HG02763 (cell line): ENCODE results near the gene DHX15.
A peak's percentile ranks its signal among the peaks of the same experiment; 100 is the strongest.
"Not testable (repeated sequence)": the region's sequence is repeated elsewhere in the genome, so short reads cannot be mapped to it uniquely, and the experiment has no call there.

Experiments
- ATAC-seq: cut with Tn5 transposase; IDR thresholded peaks from one replicate; pipeline ENCODE4 v1.9.1; 2021; ENCODE audit warnings: mild to moderate bottlenecking, moderate library complexity; ENCODE audit not compliant: unreplicated experiment

Gene DHX15

DNA sequence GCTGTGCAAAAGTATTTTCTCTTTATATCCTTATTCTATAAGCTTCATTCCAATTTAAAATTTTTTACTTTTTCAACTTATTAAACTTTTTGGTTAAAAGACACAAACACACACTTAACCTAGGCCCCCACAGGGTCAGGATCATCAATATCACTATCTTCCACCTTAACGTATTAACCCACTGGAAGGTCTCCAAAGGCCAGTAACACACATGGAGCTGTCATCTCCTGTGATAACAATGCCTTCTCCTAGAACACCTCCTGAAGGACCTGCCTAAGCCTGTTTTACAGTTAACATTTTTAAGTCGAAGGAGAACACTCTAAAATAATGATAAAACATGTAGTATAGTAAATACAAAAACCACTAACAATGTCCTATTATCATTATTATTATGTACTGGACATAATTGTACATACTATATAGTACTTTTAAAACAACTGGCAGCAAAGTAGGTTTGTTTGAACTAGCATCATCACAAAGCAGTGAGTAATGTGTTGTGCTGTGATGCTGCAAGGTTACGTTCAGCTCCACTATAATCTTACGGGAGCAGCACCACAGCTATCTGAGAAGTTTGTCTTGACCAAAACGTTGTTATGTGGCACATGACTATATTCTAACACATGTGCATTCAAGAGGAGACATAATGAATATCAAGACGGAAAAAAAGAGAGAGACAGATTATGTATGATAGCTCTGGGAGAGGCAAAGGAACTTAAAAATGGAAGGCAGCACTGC is 33.7 kb downstream of the DHX15 start:
- no peak for ATAC-seq

DNA sequence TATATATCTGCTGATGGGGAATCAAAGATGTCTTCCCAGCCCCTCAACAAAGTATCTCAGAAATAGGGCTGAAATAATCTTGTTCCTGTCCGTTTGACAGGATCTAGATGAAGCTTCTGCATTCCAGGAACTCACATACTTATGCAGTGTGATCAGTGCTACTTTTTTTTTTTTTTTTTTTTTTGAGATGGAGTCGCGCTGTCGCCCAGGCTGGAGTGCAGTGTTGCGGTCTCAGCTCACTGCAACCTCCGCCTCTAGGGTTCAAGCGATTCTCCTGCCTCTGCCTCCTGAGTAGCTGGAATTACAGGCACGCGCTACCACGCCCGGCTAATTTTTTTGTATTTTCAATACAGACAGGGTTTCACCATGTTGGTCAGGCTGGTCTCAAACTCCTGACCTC is 36.4 kb downstream of the DHX15 start:
- ATAC-seq = no peak

DNA sequence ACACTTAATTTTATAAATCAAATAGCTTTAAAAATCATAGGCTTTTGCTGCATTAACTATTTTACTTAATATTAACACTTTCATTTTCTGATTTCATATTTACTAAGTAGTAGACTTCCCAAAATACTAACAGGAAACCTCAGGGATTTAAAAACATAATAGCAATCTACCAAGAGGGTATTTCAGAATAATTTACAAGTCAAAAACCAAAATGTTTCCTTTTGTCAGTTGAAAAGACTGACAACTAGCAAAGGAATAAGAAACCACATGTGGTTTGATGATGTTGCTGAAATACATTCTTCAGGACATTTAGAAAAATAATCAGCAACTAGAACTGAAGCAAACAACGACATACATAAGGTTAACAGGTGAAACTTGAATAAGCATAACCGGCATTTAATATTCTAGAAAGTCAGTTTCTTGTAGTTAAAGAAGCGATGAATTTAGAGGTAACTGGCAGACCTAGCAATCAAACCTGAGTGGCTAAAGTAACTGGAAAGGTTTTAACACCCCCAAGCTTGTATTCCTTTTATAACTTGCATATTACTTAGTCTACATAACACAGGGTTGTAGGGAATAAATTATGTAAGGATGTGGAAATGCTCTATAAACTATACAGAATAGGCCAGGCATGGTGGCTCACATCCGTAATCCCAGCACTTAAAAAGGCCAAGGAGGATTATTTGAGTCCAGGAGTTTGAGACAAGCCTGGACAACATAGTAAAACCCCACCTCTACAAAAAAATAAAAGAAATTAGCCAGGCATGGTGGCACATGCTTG is 40.0 kb downstream of the DHX15 start:
- ATAC-seq = no peak

DNA sequence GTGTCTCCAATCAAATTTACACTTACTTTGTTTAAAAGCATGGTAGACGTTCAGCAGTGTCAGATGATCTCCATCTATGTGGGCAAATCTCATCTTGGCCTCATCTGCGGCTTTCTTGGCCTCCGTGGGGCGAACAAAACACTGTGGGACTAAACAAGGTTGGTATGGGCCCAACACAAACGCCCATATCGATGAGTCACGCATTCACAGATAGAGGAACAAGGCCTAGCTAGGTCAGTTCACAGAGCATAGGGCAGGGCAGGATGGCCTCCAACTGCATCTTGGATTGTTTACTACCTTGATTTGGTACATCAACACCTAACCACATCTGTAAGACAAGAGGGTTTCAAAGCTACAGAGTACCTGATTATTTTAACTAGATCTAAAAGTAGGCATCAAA is 47.3 kb downstream of the DHX15 start:
- ATAC-seq = no peak

DNA sequence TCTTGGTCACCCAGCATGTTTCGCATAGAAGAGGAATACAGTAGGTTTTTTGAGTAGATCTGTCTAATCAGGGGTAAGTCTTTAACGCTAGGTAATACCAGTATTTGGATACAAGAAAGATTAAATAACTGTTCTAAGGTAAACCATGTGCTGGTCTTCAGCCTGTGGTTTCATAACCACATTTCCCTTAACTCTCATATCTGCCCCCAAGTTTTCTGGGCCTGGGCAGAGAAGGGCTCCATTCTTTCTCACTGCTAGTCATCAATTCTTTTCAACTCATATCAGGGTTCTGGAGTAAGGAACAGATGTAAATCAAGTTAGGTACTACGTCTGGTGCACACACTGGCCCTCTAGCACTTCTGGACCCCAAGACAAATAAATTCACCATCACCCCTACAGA is 49.0 kb downstream of the DHX15 start:
- no peak for ATAC-seq

DNA sequence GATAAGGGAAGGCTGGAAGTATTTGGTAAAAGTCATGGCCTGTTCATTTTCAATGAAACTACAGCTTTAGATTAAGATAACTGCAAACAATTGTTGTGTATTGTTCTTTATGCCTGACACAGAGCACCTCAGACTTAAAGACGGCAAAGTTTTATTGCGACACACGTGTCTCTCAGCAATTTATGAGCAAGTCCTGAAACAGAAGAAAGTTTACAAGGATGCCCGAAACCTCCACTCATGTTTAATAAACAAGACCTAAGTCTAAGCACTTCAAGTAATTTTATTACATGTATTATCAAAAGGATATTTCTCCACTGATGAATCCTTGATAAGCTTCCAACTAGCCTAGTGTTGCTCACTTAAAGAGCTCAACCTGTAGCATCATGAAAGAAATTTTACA is 51.0 kb downstream of the DHX15 start:
- no peak for ATAC-seq

DNA sequence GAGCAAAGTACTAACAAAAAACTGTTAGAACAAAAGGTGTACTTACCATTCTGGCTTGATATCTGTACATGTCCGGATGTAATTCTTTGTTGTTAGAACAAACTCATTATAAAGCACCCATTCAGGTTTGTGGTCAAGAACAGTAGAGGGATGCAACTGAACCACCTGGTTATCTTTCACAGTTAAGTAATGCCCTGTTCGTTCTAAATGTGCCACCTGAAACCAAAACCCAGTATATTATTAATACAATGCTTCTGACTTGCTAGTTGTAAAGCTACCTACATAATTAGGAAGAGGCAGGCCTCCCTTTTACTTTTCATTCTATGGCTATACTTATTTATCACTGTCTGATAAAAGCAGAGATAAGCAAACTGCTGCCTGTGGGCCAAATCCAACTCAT is 54.8 kb downstream of the DHX15 start:
- peak; percentile 75 for ATAC-seq

DNA sequence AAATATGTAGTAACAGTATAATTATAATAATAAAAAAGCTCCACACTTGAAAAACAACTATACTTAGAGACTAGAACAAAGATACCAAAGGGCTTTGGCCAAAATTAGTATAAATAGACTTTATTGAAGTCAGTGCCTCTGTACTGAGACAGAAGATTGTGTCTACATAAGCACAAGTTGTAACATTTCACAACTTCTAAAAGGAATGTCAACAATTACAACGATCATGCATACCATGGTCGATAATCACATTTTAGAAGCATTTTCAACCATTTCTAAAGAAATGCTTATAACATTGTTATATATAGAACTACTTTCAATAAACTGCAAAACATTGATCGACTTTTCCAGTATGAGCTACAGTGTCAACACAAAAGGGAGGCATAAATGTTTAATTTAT is 57.0 kb downstream of the DHX15 start:
- no peak for ATAC-seq

DNA sequence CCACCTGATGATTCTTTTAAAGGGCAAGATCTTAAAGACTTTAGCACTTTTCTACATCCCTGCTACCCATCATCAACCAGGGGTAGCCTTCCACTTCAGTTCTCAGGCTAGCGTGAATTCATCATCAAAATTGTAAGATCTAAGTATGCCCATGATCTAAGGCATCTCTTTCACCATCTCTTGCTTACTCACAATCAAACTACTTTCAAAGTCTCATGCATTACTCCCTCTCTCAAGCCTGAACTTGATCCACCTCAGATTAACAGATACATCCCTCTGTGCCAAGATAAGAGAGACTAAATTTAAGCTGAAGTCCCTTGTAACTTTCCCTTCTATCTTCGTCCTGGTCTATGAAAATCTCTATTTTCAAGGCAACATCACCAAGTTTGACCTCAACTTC is 62.8 kb downstream of the DHX15 start:
- ATAC-seq = no peak

DNA sequence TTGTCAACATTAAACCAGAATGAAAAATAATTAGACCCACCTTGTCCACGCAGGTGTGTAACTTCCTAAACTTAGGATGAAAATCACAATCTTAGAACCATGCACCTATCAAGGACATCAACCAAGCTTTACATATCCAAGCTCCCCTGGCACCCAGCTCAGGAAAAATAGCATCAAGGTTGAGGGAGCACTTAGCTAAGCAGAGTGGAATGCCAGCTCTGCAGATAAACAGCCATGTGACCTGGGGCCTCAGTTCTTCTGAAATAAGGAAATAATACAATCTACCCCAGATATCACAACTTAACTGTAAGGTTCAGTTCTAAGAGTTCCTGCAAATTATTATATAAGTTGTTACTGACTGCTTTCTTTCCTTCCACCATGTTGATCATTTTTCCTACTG is 64.7 kb downstream of the DHX15 start:
- ATAC-seq = no peak

DNA sequence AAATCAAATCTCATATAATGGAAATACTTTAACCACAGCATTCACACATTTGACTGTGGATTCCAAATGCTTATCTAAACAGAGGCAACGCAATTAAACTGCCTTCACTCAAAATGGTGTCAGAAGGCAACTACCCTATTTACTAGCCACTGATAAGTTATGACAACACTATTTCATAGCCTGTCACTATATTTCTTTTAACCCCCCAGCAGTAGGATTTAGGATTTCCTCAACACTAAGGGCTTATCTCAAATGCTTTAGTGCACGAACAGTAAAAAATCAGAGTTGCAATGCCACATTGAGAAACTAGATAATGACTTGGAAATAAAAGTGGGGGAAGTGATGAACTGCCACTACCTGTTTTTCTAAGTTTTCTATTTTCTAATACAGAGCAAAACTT is 66.7 kb downstream of the DHX15 start:
- ATAC-seq = no peak

DNA sequence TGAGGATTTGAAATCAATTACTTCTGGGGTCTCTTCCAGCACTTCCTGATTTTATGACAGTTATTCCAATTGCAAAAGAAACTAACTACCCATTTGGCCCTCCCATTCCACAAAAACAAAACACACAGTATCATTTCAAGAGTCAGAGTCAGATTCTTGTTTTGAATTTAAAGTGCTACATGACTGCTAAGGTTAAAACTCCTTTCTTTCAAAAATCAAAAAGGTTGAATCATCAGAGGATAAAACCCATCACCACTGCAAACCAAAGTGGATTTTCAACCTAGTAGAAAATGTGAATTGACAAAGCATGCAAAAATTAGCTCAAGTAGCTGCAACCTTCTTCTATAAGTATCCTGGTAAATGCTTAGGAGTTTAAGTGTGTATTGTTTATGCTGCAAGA is 67.4 kb downstream of the DHX15 start:
- ATAC-seq = no peak

DNA sequence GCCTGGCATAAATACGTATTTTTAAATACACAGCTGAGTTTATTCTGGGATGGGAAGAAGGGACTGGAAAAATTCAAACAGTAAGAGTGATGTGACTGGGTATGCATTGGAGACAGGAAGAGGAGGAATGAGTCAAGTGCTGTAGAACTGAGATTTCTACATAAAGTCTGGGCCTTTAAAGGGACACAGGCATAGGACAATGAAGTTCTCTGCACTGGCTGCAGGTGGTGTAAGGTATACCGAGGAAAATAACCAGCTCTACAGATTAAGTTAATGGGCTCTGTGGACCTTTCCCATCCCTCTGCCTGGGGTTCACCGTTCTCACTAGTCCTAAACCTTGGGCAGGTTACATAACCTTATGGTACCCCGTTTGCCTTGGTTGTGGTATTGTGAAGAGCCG is 68.7 kb downstream of the DHX15 start:
- ATAC-seq = no peak

DNA sequence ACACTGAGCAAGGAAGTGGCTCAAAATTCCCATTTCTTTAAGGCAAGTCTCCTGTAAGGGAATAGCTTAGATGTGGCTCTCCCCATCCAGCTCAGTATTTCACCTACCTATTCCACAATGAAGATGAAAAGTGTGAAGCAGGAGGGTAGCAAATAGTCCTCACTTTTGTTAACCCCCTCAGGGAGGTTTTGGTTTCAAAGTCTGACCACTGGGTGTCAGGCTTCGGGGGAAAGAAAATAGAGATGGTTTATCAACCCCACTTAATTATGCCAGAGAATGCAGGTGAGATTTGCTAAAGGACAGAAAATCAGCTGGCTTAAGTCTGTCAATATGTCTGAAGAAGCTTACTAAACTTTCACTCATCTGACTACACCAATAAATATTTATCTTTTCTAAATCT is 69.5 kb downstream of the DHX15 start:
- no peak for ATAC-seq

DNA sequence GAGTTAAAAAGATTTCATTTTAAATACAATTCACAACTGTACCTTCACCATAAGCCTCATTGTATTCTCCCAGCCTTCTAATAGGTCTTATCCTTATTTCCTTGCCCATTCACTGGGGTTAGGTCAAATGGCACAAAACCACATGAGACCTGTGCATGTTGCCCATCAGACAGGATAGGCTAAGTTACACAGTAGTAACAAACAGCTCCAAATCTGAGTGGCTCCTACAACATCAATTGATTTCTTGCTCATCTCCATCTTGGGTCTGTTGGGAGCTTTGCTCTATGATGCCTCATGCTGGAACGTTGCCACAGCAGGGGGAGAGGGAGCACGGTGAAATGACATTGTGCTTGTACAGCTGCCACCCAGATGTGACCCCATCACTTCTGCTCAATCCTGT is 70.6 kb downstream of the DHX15 start:
- no peak for ATAC-seq

DNA sequence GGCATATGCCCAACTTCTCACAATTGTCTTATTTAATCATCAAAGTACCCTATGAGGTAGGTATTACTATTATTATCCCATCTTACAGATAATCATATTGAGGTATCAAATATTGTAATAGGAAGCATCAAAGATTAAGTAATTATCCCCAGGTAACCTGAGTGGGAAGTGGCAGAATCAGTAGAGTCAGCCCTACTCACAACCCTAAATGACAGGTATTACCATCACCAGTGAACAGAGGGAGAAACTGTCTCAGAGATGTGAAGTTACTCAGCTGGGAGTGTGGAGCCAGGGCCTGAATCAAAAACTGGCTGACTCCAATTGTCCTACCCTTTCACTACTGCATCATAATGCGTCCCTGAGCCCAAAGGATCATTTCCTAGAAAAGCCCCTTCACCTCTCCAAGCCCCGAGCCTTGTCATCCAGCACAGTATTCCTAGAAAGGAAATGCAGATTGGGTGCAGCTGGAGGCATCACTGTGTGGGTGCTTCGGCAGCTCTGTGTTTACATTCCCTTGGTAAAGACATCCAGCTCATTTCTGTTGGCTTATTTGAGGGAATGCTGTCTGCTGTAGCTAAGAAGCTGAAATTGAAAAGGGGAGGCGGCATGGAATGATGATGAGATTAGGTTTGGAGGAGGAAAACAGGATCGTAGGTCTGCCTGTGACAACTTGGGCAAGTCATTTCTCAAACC is 72.8 kb downstream of the DHX15 start:
- ATAC-seq = no peak

DNA sequence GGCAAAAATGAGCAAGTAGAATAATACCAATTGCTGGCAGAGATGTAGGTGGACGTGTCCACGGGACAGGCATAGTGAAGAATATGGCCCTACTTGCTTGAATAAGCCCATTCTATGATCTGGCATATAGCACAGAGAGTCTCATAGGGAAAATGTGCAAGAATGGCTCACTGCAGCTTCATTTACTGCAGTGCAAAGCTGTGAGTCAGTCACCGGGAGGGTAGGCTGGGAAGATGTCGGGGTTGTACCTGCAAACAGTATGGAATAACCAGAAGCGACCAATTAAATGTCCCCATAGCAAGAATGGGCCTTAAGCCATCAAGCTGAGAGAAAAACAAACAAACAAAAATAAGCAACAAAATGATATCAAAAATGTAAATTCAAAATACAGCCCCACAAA is 74.3 kb downstream of the DHX15 start:
- ATAC-seq = no peak

DNA sequence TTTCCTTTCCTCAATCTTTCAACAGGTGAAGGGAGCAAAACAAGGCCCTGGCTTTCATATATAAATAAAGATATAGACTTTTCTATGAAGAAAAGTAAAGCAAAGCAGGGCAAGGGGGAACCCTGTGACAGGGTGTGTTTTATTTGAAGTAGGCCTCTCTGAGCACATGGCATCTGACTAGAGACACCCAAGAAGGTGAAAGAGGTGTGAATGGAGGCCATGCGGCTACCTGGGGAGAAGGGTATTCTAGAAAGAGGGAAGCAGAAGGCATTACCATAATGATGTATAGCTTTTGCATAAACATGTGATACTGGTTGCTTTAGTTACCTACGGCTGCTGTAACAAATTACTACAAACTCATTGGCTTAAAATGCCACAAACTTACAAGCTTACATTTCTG is 75.8 kb downstream of the DHX15 start:
- no peak for ATAC-seq

DNA sequence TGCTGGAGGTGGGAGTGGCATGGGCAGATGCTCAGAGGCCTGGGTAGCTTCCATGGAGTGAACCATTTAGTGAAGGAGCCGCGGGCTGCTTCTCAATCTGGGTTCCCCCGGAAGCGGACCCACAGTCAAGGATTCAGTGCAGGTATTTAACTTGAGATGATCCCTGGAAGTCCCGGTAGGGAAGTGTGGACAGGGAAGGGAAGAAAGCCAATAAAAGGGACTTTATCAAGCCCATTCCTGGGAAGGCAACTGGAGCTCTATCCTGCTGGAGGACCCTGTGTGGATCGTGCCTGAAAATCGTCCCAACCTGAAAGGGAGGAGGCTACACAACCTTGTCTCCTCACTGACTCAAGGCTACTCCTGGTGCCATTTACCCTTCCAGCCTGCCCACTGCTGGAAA is 76.9 kb downstream of the DHX15 start:
- no peak for ATAC-seq

DNA sequence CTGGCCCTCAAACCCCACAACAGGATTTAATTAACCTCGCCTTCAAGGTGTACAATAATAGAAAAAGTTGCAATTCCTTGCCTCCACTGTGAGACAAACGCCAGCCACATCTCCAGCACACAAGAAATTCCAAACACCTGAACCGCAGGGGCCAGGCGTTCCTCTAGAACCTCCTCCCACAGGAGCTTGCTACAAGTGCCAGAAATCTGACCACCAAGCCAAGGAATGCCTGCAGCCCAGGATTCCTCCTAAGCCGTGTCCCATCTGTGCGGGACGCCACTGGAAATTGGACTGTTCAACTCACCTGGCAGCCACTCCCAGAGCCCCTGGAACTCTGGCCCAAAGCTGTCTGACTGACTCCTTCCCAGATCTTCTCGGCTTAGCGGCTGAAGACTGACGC is 81.3 kb downstream of the DHX15 start:
- ATAC-seq = not testable (repeated sequence)

DNA sequence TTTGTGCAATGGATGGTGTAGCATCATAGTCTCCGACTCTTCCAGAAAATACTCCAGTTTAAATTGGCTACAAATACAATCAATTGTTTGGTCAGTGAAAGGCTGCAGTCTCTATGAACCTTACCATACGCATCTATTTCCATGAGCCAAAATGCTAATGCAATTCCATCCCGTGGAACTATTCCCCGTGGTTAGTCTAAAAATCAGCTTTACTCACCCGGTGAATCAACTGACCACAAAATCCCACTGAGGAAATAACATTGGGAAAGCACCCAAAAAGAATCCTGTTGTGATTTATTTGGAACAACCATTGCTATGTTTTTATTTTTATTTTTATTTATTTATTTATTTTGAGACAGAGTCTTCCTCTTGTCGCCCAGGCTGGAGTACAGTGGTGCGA is 87.1 kb downstream of the DHX15 start:
- no peak for ATAC-seq

DNA sequence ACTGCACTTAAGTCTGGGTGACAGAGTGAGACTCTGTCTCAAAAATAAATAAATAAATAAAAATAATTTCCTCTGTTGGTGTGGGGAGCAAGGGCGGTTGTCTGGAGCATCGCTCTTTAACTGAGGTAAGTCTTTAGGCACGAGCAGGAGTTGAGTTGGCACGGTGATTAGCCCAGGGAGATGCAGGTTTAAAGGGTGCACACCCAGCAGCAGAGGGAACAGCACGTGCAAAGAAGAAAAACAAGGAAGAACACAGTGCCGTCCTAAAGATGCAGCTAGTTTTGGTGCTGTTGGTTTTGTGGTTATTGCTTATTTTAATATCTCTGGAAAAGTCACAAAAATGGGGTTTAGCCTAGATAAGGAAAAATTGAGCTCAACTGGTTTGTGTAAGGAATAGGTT is 87.8 kb downstream of the DHX15 start:
- ATAC-seq = no peak
